SU-DHL-6 (cell line): ENCODE measurements around the gene MADD.

Experiments used
- CTCF ChIP-seq: fragments of 200-600 bp; sonication (generic); IDR thresholded peaks from one replicate; pipeline ENCODE4 v1.5.1; 2017; ENCODE audit warnings: antibody characterized with exemption, mild to moderate bottlenecking, low read length, moderate library complexity; ENCODE audit not compliant: insufficient read depth, poor library complexity, severe bottlenecking
- EZH2phosphoT487 ChIP-seq: fragments of 200-600 bp; sonication (generic), shearing (Covaris generic); conservative IDR thresholded peaks from 2 replicates; pipeline ENCODE4 v1.6.1; 2018; ENCODE audit warnings: mild to moderate bottlenecking, antibody characterized with exemption, low read length, moderate library complexity, mixed read lengths

- TF ChIP-seq CTCF: no peak
- no peak for TF ChIP-seq EZH2phosphoT487
Measured at GRCh38 chr11:47284151-47284550, 14.2 kb downstream of the MADD start.
